ENCODE results near the gene ST8SIA4.

Gene ST8SIA4

DNA sequence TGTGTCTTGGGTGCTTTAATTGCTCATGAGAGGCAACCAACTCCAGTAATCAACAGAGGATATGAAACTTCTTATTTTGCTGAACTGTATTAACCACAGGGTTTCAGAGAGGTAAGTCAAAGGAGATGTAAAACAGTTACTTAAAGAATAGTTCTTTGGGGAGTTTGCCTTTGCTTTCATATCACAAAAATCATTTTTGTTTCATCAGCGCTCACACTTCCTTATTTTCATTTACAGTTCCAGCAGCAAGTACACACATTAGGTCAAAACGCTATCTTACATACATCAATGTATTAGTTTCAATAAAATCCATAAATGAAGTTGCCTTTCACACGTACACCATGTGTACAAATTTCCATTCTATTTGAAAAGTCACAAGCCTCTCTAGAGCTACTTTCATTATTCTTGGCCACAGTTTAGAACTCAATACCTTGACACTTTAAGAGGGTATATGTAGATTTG, 50.1 kb downstream of the ST8SIA4 start:
- DNase-seq (ENCODE audit: low spot score): peak; percentile 49
- TF ChIP-seq CTCF (IDR thresholded peaks at IDR 0.05; ENCODE audit: borderline replicate concordance, control extremely low read depth, extremely low read depth, insufficient read depth, missing control alignments): no peak
- in situ Hi-C loops (cut with MboI; ENCODE audit: low sequenced_read_pairs, unreplicated experiment): no loop called here

- in situ Hi-C loops (cut with MboI; ENCODE audit: low sequenced_read_pairs, unreplicated experiment): no loop called here
- no peak for TF ChIP-seq CTCF (IDR thresholded peaks at IDR 0.05; ENCODE audit: borderline replicate concordance, control extremely low read depth, extremely low read depth, insufficient read depth, missing control alignments)
- no peak for DNase-seq (ENCODE audit: low spot score)
Observed at GRCh38 chr5:100852051-100852450, 51.0 kb downstream of the ST8SIA4 start.

GRCh38 chr5:100846772-100847171, 56.3 kb downstream of the ST8SIA4 start:
- TF ChIP-seq CTCF (IDR thresholded peaks at IDR 0.05; ENCODE audit: borderline replicate concordance, control extremely low read depth, extremely low read depth, insufficient read depth, missing control alignments): no peak
- in situ Hi-C loops (cut with MboI; ENCODE audit: low sequenced_read_pairs, unreplicated experiment): no loop called here
- DNase-seq (ENCODE audit: low spot score): no peak

DNA sequence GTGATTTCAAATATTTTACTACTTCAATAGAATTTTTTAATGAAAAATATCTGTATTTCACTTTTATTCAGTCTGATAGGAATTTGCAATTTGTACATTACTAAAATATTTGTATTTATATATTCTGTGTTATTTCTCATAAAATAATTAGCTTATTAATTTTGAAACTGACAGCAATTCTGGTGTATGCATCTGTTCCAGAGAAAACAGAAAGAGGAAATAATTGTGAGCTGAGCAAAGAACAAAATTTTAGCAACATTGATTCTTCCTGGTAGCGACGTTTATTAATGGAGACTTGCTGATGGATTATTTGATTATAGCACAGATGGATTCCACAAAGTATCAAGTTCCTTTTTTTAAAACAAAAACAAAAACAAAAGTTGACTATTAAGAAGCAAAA, 61.0 kb downstream of the ST8SIA4 start:
- TF ChIP-seq CTCF (IDR thresholded peaks at IDR 0.05; ENCODE audit: borderline replicate concordance, control extremely low read depth, extremely low read depth, insufficient read depth, missing control alignments): no peak
- in situ Hi-C loops (cut with MboI; ENCODE audit: low sequenced_read_pairs, unreplicated experiment): no loop called here
- DNase-seq (ENCODE audit: low spot score): no peak

DNA sequence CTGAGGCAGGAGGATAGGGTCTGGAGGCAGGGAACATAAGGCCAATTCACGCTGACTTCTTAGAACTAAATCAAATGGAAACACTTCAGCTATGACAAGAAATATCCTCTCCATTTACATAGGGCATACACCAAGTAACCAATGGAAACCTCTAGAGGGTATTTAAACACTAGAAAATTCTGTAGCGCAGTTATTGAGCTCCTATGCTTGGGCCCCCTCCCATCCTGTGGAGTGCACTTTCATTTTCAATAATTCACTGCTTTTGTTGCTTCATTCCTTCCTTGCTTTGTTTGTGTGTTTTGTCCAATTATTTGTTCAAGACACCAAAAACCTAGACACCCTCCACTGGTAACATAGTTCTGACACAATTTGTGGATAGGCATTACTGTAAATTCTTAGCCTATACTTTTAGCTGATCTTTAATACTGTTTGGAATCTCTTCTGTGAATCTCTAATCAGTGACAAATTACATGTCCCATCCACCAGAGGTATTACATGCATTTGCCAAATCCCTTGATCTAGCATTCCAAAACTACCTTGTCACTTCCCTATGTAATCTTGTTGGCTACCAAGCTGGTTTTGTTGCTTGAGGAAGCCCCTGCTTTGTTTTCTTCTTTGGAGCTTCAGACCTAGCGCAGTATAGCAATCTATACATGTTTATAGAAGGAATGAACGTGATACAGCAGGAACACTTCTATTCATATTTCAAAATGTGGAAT, 61.6 kb downstream of the ST8SIA4 start:
- in situ Hi-C loops (cut with MboI; ENCODE audit: low sequenced_read_pairs, unreplicated experiment): no loop called here
- DNase-seq (ENCODE audit: low spot score): no peak
- TF ChIP-seq CTCF (IDR thresholded peaks at IDR 0.05; ENCODE audit: borderline replicate concordance, control extremely low read depth, extremely low read depth, insufficient read depth, missing control alignments): no peak

GRCh38 chr5:100840789-100841188, 62.3 kb downstream of the ST8SIA4 start:
- in situ Hi-C loops (cut with MboI; ENCODE audit: low sequenced_read_pairs, unreplicated experiment): no loop called here
- no peak for DNase-seq (ENCODE audit: low spot score)
- no peak for TF ChIP-seq CTCF (IDR thresholded peaks at IDR 0.05; ENCODE audit: borderline replicate concordance, control extremely low read depth, extremely low read depth, insufficient read depth, missing control alignments)

All from GM13976 (cell line).